Measurements from ENCODE around the gene SP3.

The SP3 gene

GRCh38 chr2:173996766-173997165 lies 31.6 kb upstream of the SP3 start:
- no peak for DNase-seq

GRCh38 chr2:173993459-173993858 lies 28.3 kb upstream of the SP3 start:
- DNase-seq = no peak

GRCh38 chr2:173991856-173992588 lies 26.8 kb upstream of the SP3 start:
- DNase-seq = no peak

- DNase-seq = no peak
Observed at GRCh38 chr2:173990970-173991819, 26.0 kb upstream of the SP3 start.

GRCh38 chr2:173990245-173990644 lies 25.1 kb upstream of the SP3 start:
- DNase-seq = no peak

- DNase-seq = no peak
Observed at GRCh38 chr2:173989884-173990215, 24.7 kb upstream of the SP3 start.

- DNase-seq = no peak
Observed at GRCh38 chr2:173989160-173989883, 24.1 kb upstream of the SP3 start.

- DNase-seq = no peak
Observed at GRCh38 chr2:173986805-173987204, 21.6 kb upstream of the SP3 start.

GRCh38 chr2:173985605-173985992 lies 20.4 kb upstream of the SP3 start:
- DNase-seq = no peak

- DNase-seq = no peak
Observed at GRCh38 chr2:173984866-173985604, 19.9 kb upstream of the SP3 start.

GRCh38 chr2:173983391-173983871 lies 18.3 kb upstream of the SP3 start:
- DNase-seq = no peak

- DNase-seq = no peak
Observed at GRCh38 chr2:173982918-173983317, 17.7 kb upstream of the SP3 start.

GRCh38 chr2:173982182-173982714 lies 17.1 kb upstream of the SP3 start:
- DNase-seq = no peak

GRCh38 chr2:173981520-173981919 lies 16.3 kb upstream of the SP3 start:
- no peak for DNase-seq

GRCh38 chr2:173979751-173980351 lies 14.7 kb upstream of the SP3 start:
- no peak for DNase-seq

GRCh38 chr2:173978447-173978846 lies 13.3 kb upstream of the SP3 start:
- DNase-seq = no peak

- DNase-seq = no peak
Observed at GRCh38 chr2:173972636-173973035, 7.5 kb upstream of the SP3 start.

GRCh38 chr2:173972165-173972564 lies 7.0 kb upstream of the SP3 start:
- DNase-seq = no peak

GRCh38 chr2:173970516-173970924 lies 5.3 kb upstream of the SP3 start:
- DNase-seq = no peak

- DNase-seq = no peak
Observed at GRCh38 chr2:173969886-173970285, 4.7 kb upstream of the SP3 start.

- no peak for DNase-seq
Observed at GRCh38 chr2:173968551-173968950, 3.4 kb upstream of the SP3 start.
